ENCODE measurements around the gene ZNF365. TPM values are rescaled to one million over a fixed set of nuclear protein-coding genes. Genes with fewer than 3 reads are reported as not detected.

The ZNF365 gene
- 0.21 TPM for polyA plus RNA-seq (2013, experiment 1 of 2)
- 0.20 TPM for polyA plus RNA-seq (2013, experiment 2 of 2)

GRCh38 chr10:62373995-62374861 is at the start of gene ZNF365:
TSS of gene ZNF365 (plus strand) at chr10:62374369. CDS start at chr10:62376194, 1,825 bp downstream.
- no peak within 1 kb of the TSS for H3K18ac ChIP-seq (ENCODE audit: low read length)
- H3K4me2 ChIP-seq (ENCODE audit: low read length), result peak within 1 kb of the TSS; percentile 10
- peak within 1 kb of the TSS; percentile 19 for H3K9ac ChIP-seq (ENCODE audit: low read length)
- no peak within 1 kb of the TSS for H2BK5ac ChIP-seq (ENCODE audit: low read length)
- peaks cover 7% of the 10 kb centered on the region for H3K27me3 ChIP-seq (ENCODE audit: insufficient read depth, low read length, poor library complexity)
- H3K4ac ChIP-seq (ENCODE audit: low read depth, low read length), result no peak within 1 kb of the TSS
- H3K4me1 ChIP-seq (ENCODE audit: control insufficient read depth, low read depth, low read length), result no peaks in the 10 kb centered on the region
- peak within 1 kb of the TSS; percentile 38 for H3K4me3 ChIP-seq (ENCODE audit: low read length)
- no peak within 1 kb of the TSS for H2BK15ac ChIP-seq (replicated peaks; ENCODE audit: low read depth)
- H3K79me2 ChIP-seq (ENCODE audit: control insufficient read depth, insufficient read depth, low read length), result no peaks in the 10 kb centered on the region
- H3K79me1 ChIP-seq (ENCODE audit: low read length), result no peaks in the 10 kb centered on the region
- no peak within 1 kb of the TSS for H4K8ac ChIP-seq (ENCODE audit: low read depth, low read length)
- no peak within 1 kb of the TSS for H2AK5ac ChIP-seq (ENCODE audit: low read length)
- peak; percentile 67 for DNase-seq
- H3K23ac ChIP-seq (ENCODE audit: low read length), result no peak within 1 kb of the TSS
- H2BK120ac ChIP-seq (ENCODE audit: low read depth, low read length), result no peak within 1 kb of the TSS
- no peak within 1 kb of the TSS for H3K27ac ChIP-seq (ENCODE audit: low read depth, low read length)
- WGBS (ENCODE audit: extremely low coverage, insufficient coverage, low lambda C conversion rate), result no CpG with 5 or more reads among the region's 73 CpGs
- no peaks in the 10 kb centered on the region for H3K36me3 ChIP-seq (ENCODE audit: control insufficient read depth, insufficient read depth, low read length)
- no peak within 1 kb of the TSS for H4K5ac ChIP-seq (ENCODE audit: low read length)
- peak within 1 kb of the TSS; percentile 60 for H3K56ac ChIP-seq (ENCODE audit: low read length)

DNA sequence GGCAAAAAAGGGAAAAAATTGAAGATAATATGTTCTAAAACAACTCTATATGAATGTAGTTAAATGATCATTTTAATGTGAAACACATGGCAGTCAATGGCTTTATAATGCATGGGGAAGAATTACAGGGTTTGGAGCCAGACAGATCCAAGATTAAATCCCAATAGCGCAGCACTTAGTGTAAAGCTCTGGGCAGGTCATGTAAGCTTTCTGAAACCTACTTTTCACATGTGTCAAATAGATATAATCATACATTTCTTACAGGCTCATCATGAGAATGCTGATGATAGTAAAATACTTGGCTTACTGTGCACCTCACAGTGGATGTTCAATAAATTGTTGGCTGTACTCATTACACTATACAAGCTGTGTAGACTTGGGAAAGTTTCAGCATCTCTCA is 48.0 kb upstream of the ZNF365 start:
- Histone ChIP-seq H3K79me1 (ENCODE audit: low read length) (no peaks in the 10 kb centered on the region), H4K8ac (ENCODE audit: low read depth, low read length) (no peak overlapping the region), H2AK5ac (ENCODE audit: low read length) (no peak overlapping the region), H3K4me2 (ENCODE audit: low read length) (no peak overlapping the region), H3K18ac (ENCODE audit: low read length) (no peak overlapping the region), H3K27ac (ENCODE audit: low read depth, low read length) (no peak overlapping the region), H2BK15ac (replicated peaks; ENCODE audit: low read depth) (no peak overlapping the region), H3K56ac (ENCODE audit: low read length) (no peak overlapping the region), H3K23ac (ENCODE audit: low read length) (no peak overlapping the region), H3K79me2 (ENCODE audit: control insufficient read depth, insufficient read depth, low read length) (no peaks in the 10 kb centered on the region), H4K5ac (ENCODE audit: low read length) (no peak overlapping the region), H2BK120ac (ENCODE audit: low read depth, low read length) (no peak overlapping the region), H3K4ac (ENCODE audit: low read depth, low read length) (no peak overlapping the region), H3K36me3 (ENCODE audit: control insufficient read depth, insufficient read depth, low read length) (no peaks in the 10 kb centered on the region), H2BK5ac (ENCODE audit: low read length) (no peak overlapping the region), H3K4me1 (ENCODE audit: control insufficient read depth, low read depth, low read length) (no peaks in the 10 kb centered on the region), H3K27me3 (ENCODE audit: insufficient read depth, low read length, poor library complexity) (no peaks in the 10 kb centered on the region), H3K9ac (ENCODE audit: low read length) (no peak overlapping the region), H3K4me3 (ENCODE audit: low read length) (no peak overlapping the region)
- DNase-seq, result no peak
- WGBS (ENCODE audit: extremely low coverage, insufficient coverage, low lambda C conversion rate), result no CpG with 5 or more reads among the region's 1 CpG

GRCh38 chr10:62327885-62328284 is 46.3 kb upstream of the ZNF365 start:
- Histone ChIP-seq H3K23ac (ENCODE audit: low read length) (no peak overlapping the region), H3K79me2 (ENCODE audit: control insufficient read depth, insufficient read depth, low read length) (no peaks in the 10 kb centered on the region), H2AK5ac (ENCODE audit: low read length) (no peak overlapping the region), H3K9ac (ENCODE audit: low read length) (no peak overlapping the region), H3K4me2 (ENCODE audit: low read length) (no peak overlapping the region), H3K36me3 (ENCODE audit: control insufficient read depth, insufficient read depth, low read length) (no peaks in the 10 kb centered on the region), H3K56ac (ENCODE audit: low read length) (no peak overlapping the region), H3K4me1 (ENCODE audit: control insufficient read depth, low read depth, low read length) (no peaks in the 10 kb centered on the region), H2BK15ac (replicated peaks; ENCODE audit: low read depth) (no peak overlapping the region), H3K27ac (ENCODE audit: low read depth, low read length) (no peak overlapping the region), H3K79me1 (ENCODE audit: low read length) (no peaks in the 10 kb centered on the region), H4K8ac (ENCODE audit: low read depth, low read length) (no peak overlapping the region), H3K4ac (ENCODE audit: low read depth, low read length) (no peak overlapping the region), H3K4me3 (ENCODE audit: low read length) (no peak overlapping the region), H3K18ac (ENCODE audit: low read length) (no peak overlapping the region), H2BK120ac (ENCODE audit: low read depth, low read length) (no peak overlapping the region), H3K27me3 (ENCODE audit: insufficient read depth, low read length, poor library complexity) (no peaks in the 10 kb centered on the region), H2BK5ac (ENCODE audit: low read length) (no peak overlapping the region), H4K5ac (ENCODE audit: low read length) (no peak overlapping the region)
- DNase-seq, result no peak
- WGBS (ENCODE audit: extremely low coverage, insufficient coverage, low lambda C conversion rate), result no CpG with 5 or more reads among the region's 3 CpGs

DNA sequence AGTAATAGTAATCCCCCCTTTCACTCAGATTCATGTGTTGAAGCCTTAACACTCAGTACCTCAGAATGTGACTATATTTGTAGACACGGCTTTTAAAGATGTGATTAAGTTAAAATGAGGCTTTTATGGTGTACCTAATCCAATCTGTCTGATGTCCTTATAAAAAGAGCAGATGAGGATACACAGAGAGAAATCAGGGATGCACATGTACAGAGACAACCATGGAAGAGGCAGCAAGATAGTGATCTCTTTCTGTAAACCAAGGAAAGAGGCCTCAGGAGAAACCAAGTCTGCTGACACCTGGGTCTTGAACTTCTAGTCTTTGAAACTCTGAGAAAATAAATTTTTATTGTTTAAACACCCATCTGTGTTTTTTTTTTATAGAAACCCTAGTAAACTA is 44.0 kb upstream of the ZNF365 start:
- no peak overlapping the region for H4K5ac ChIP-seq (ENCODE audit: low read length)
- H3K56ac ChIP-seq (ENCODE audit: low read length), result no peak overlapping the region
- H4K8ac ChIP-seq (ENCODE audit: low read depth, low read length), result no peak overlapping the region
- no peaks in the 10 kb centered on the region for H3K27me3 ChIP-seq (ENCODE audit: insufficient read depth, low read length, poor library complexity)
- H2BK120ac ChIP-seq (ENCODE audit: low read depth, low read length), result no peak overlapping the region
- H3K4ac ChIP-seq (ENCODE audit: low read depth, low read length), result no peak overlapping the region
- H3K4me1 ChIP-seq (ENCODE audit: control insufficient read depth, low read depth, low read length), result no peaks in the 10 kb centered on the region
- no peak overlapping the region for H3K18ac ChIP-seq (ENCODE audit: low read length)
- no peak overlapping the region for H2BK5ac ChIP-seq (ENCODE audit: low read length)
- DNase-seq, result no peak
- no peak overlapping the region for H3K4me2 ChIP-seq (ENCODE audit: low read length)
- no peaks in the 10 kb centered on the region for H3K79me2 ChIP-seq (ENCODE audit: control insufficient read depth, insufficient read depth, low read length)
- no peaks in the 10 kb centered on the region for H3K36me3 ChIP-seq (ENCODE audit: control insufficient read depth, insufficient read depth, low read length)
- WGBS (ENCODE audit: extremely low coverage, insufficient coverage, low lambda C conversion rate), result no CpG with 5 or more reads among the region's 1 CpG
- no peak overlapping the region for H3K23ac ChIP-seq (ENCODE audit: low read length)
- H3K27ac ChIP-seq (ENCODE audit: low read depth, low read length), result no peak overlapping the region
- no peak overlapping the region for H3K9ac ChIP-seq (ENCODE audit: low read length)
- H3K79me1 ChIP-seq (ENCODE audit: low read length), result no peaks in the 10 kb centered on the region
- no peak overlapping the region for H2AK5ac ChIP-seq (ENCODE audit: low read length)
- no peak overlapping the region for H3K4me3 ChIP-seq (ENCODE audit: low read length)
- H2BK15ac ChIP-seq (replicated peaks; ENCODE audit: low read depth), result no peak overlapping the region

DNA sequence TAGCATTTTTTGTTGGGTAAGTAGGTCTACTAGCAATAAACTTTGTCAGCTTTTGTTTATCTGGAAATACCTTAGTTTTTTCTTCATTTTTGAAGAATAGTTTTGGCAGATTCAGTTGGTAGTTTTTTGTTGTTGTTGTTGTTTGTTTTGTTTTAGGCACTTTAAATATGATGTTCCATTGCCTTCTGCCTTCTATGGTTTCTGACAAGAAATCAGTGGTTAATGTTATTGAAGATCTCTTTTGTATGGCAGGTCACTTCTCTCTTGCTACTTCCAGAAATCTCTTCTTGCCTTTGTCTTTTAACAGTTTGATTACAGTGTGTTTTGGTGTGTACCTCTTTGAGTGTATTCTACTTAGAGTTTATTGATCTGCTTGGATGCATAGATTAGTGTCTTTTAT is 41.8 kb upstream of the ZNF365 start:
- H3K4me1 ChIP-seq (ENCODE audit: control insufficient read depth, low read depth, low read length), result no peaks in the 10 kb centered on the region
- H3K9ac ChIP-seq (ENCODE audit: low read length), result no peak overlapping the region
- no peaks in the 10 kb centered on the region for H3K79me2 ChIP-seq (ENCODE audit: control insufficient read depth, insufficient read depth, low read length)
- H2AK5ac ChIP-seq (ENCODE audit: low read length), result no peak overlapping the region
- H2BK120ac ChIP-seq (ENCODE audit: low read depth, low read length), result no peak overlapping the region
- H3K4ac ChIP-seq (ENCODE audit: low read depth, low read length), result no peak overlapping the region
- H2BK5ac ChIP-seq (ENCODE audit: low read length), result no peak overlapping the region
- no peak overlapping the region for H3K4me3 ChIP-seq (ENCODE audit: low read length)
- H4K5ac ChIP-seq (ENCODE audit: low read length), result no peak overlapping the region
- H3K4me2 ChIP-seq (ENCODE audit: low read length), result no peak overlapping the region
- no peak overlapping the region for H3K23ac ChIP-seq (ENCODE audit: low read length)
- no peak overlapping the region for H3K56ac ChIP-seq (ENCODE audit: low read length)
- no peak overlapping the region for H4K8ac ChIP-seq (ENCODE audit: low read depth, low read length)
- no peaks in the 10 kb centered on the region for H3K79me1 ChIP-seq (ENCODE audit: low read length)
- H2BK15ac ChIP-seq (replicated peaks; ENCODE audit: low read depth), result no peak overlapping the region
- no peaks in the 10 kb centered on the region for H3K27me3 ChIP-seq (ENCODE audit: insufficient read depth, low read length, poor library complexity)
- no peak for DNase-seq
- H3K36me3 ChIP-seq (ENCODE audit: control insufficient read depth, insufficient read depth, low read length), result no peaks in the 10 kb centered on the region
- no peak overlapping the region for H3K18ac ChIP-seq (ENCODE audit: low read length)
- no peak overlapping the region for H3K27ac ChIP-seq (ENCODE audit: low read depth, low read length)

All from mesendoderm (in vitro differentiated cells).